GM18873 (cell line): ENCODE measurements around the gene DOCK6.

Experiments used
- ATAC-seq: cut with Tn5 transposase; IDR thresholded peaks from one replicate; pipeline ENCODE4 v1.9.1; 2021; ENCODE audit warnings: mild to moderate bottlenecking, moderate library complexity, moderate number of reproducible peaks; ENCODE audit not compliant: unreplicated experiment, low FRiP score

Gene DOCK6

GRCh38 chr19:11226716-11227166 is 35.6 kb downstream of the DOCK6 start:
- no peak for ATAC-seq

- no peak for ATAC-seq
These were observed 36.5 kb downstream of the DOCK6 start for GRCh38 chr19:11225815-11226214.

GRCh38 chr19:11225172-11225571 is 37.2 kb downstream of the DOCK6 start:
- ATAC-seq, result no peak

- no peak for ATAC-seq
These were observed 37.9 kb downstream of the DOCK6 start for GRCh38 chr19:11224429-11224828.

GRCh38 chr19:11223200-11223599 is 39.1 kb downstream of the DOCK6 start:
- ATAC-seq, result no peak

GRCh38 chr19:11221082-11221598 is 41.2 kb downstream of the DOCK6 start:
- ATAC-seq, result no peak

GRCh38 chr19:11214387-11214786 is 47.9 kb downstream of the DOCK6 start:
- no peak for ATAC-seq

- ATAC-seq, result no peak
These were observed 51.7 kb downstream of the DOCK6 start for GRCh38 chr19:11210656-11210928.

GRCh38 chr19:11209839-11210655 is 52.3 kb downstream of the DOCK6 start:
- no peak for ATAC-seq

GRCh38 chr19:11208561-11209471 is 53.5 kb downstream of the DOCK6 start:
- ATAC-seq, result no peak

- no peak for ATAC-seq
These were observed 56.3 kb downstream of the DOCK6 start for GRCh38 chr19:11205939-11206570.

GRCh38 chr19:11204943-11205349 is 57.4 kb downstream of the DOCK6 start:
- ATAC-seq, result no peak

GRCh38 chr19:11204076-11204602 is 58.2 kb downstream of the DOCK6 start:
- no peak for ATAC-seq

GRCh38 chr19:11203194-11204075 is 58.9 kb downstream of the DOCK6 start:
- no peak for ATAC-seq

GRCh38 chr19:11202488-11203193 is 59.7 kb downstream of the DOCK6 start:
- no peak for ATAC-seq

GRCh38 chr19:11201791-11202190 is 60.5 kb downstream of the DOCK6 start:
- ATAC-seq, result no peak

- no peak for ATAC-seq
These were observed 61.4 kb downstream of the DOCK6 start for GRCh38 chr19:11200931-11201330.

- no peak for ATAC-seq
These were observed 62.2 kb downstream of the DOCK6 start for GRCh38 chr19:11200015-11200574.

- no peak for ATAC-seq
These were observed 62.8 kb downstream of the DOCK6 start for GRCh38 chr19:11199517-11199916.
